Endothelial cell of umbilical vein (primary cell): Measurements from ENCODE around the gene TBP. TPM values are rescaled to one million over a fixed set of nuclear protein-coding genes. Genes with fewer than 3 reads are reported as not detected.

ENCODE experiments used
- BruUV-seq: library from RNA; stranded (reverse); fragments of 400-500 nt; replicated peaks from 2 replicates; lab custom pipeline; 2021; lab: Mats Ljungman, UMichigan
- CTCF ChIA-PET: fragments of 300-600, 350-600 bp; sonication (Branson Sonifier 250); formaldehyde crosslinking; loops from one replicate; lab custom pipeline; 2021; ENCODE audit warnings: antibody characterized with exemption, inconsistent platforms; lab: Charles Lee
- POLR2A ChIA-PET: fragments of 300-600, 350-600 bp; sonication (Branson Sonifier 250); formaldehyde crosslinking; loops from one replicate; lab custom pipeline; 2021; ENCODE audit warnings: antibody characterized with exemption, inconsistent platforms; lab: Charles Lee
- DNase-seq: peaks from one replicate; pipeline ENCODE4 v3.0.0-alpha.2; 2011; ENCODE audit warnings: low read depth, low spot score
- FAIRE-seq: peaks from 2 replicates; lab custom pipeline; 2011; peaks lifted over from hg19 to GRCh38; lab: Jason Lieb, UNC
- H2AFZ ChIP-seq: 2 replicates; pipeline ENCODE4 v1.6.0; 2012; ENCODE audit warnings: low read depth, low read length, control low read depth, inconsistent platforms
- H3K27ac ChIP-seq: 2 replicates; pipeline ENCODE4 v1.5.1; 2011; ENCODE audit warnings: low read depth, mild to moderate bottlenecking, control low read depth, low read length, moderate library complexity; ENCODE audit not compliant: insufficient read depth
- H3K27me3 ChIP-seq, 2 experiments: 2 replicates each; pipeline versions ENCODE4 v1.6.0 to v1.6.1; 2011; ENCODE audit warnings: low read length in 2 of 2, mixed read lengths in 1 of 2; ENCODE audit not compliant: control insufficient read depth in 2 of 2, insufficient read depth in 2 of 2
- H3K36me3 ChIP-seq, 2 experiments: 2 replicates in 1 of 2; 3 replicates in 1 of 2; pipeline ENCODE4 v1.5.1; 2011; ENCODE audit warnings: low read length in 2 of 2, mild to moderate bottlenecking in 1 of 2, moderate library complexity in 1 of 2; ENCODE audit not compliant: control insufficient read depth in 2 of 2, insufficient read depth in 2 of 2; ENCODE audit errors: extremely low read depth in 1 of 2
- H3K4me1 ChIP-seq: 3 replicates; pipeline ENCODE4 v1.5.1; 2011; ENCODE audit warnings: mild to moderate bottlenecking, low read length; ENCODE audit not compliant: control insufficient read depth, insufficient read depth; ENCODE audit errors: extremely low read depth
- H3K4me2 ChIP-seq: 2 replicates; pipeline ENCODE4 v1.6.1; 2011; ENCODE audit warnings: low read length, control low read depth, mixed read lengths; ENCODE audit not compliant: insufficient read depth
- H3K4me3 ChIP-seq, 3 experiments: fragments of 200-600 bp in 1 of 3; sonication (generic), shearing (Covaris generic) in 1 of 3; replicated peaks in 1 of 3; 2 replicates each; pipeline ENCODE4 v1.5.1; 2011 to 2016; ENCODE audit warnings: control low read depth in 3 of 3, low read length in 3 of 3, mild to moderate bottlenecking in 2 of 3, inconsistent platforms in 1 of 3, low read depth in 1 of 3, moderate library complexity in 1 of 3; ENCODE audit not compliant: insufficient read depth in 1 of 3
- H3K79me2 ChIP-seq: 2 replicates; pipeline ENCODE4 v1.6.0; 2012; ENCODE audit warnings: low read length, inconsistent platforms; ENCODE audit not compliant: control insufficient read depth, insufficient read depth
- H3K9ac ChIP-seq: replicated peaks from 2 replicates; pipeline ENCODE3; 2011; ENCODE audit warnings: low read length, control low read depth; ENCODE audit not compliant: insufficient read depth; ENCODE audit errors: extremely low read depth
- H3K9me1 ChIP-seq: replicated peaks from 3 replicates; pipeline ENCODE4 v1.6.0; 2011; ENCODE audit warnings: mild to moderate bottlenecking, low read length; ENCODE audit not compliant: control insufficient read depth, insufficient read depth; ENCODE audit errors: extremely low read depth
- H3K9me3 ChIP-seq: replicated peaks from 2 replicates; pipeline ENCODE4 v1.5.1; 2012; ENCODE audit warnings: low read length, inconsistent platforms; ENCODE audit not compliant: control insufficient read depth, insufficient read depth
- H4K20me1 ChIP-seq: replicated peaks from 2 replicates; pipeline ENCODE3; 2011; ENCODE audit warnings: mild to moderate bottlenecking, low read length; ENCODE audit not compliant: control insufficient read depth, insufficient read depth; ENCODE audit errors: extremely low read depth
- EZH2 ChIP-seq: IDR thresholded peaks from 2 replicates; pipeline ENCODE4 v1.6.1; 2012; ENCODE audit warnings: borderline replicate concordance, low read depth, mild to moderate bottlenecking, moderate library complexity, low read length, inconsistent platforms; ENCODE audit not compliant: severe bottlenecking
- FOS ChIP-seq: IDR thresholded peaks from 2 replicates; pipeline ENCODE4 v1.6.1; 2011; ENCODE audit warnings: mild to moderate bottlenecking, low read length, moderate library complexity, borderline replicate concordance; ENCODE audit not compliant: insufficient read depth
- GATA2 ChIP-seq: IDR thresholded peaks from 2 replicates; pipeline ENCODE4 v1.7.0; 2011; ENCODE audit warnings: low read depth, mild to moderate bottlenecking, moderate library complexity, mixed read lengths, low read length; ENCODE audit not compliant: insufficient read length, insufficient read depth
- JUN ChIP-seq: IDR thresholded peaks from 2 replicates; pipeline ENCODE4 v1.6.1; 2011; ENCODE audit warnings: borderline replicate concordance, low read depth; ENCODE audit not compliant: insufficient read length, insufficient read depth
- MYC ChIP-seq: IDR thresholded peaks from one replicate; pipeline ENCODE4 v1.6.1; 2011; ENCODE audit warnings: mild to moderate bottlenecking, low read depth, low read length
- POLR2A ChIP-seq: IDR thresholded peaks from 2 replicates; pipeline ENCODE4 v1.6.1; 2012; ENCODE audit warnings: low read depth, mild to moderate bottlenecking, control low read depth, low read length
- POLR2AphosphoS5 ChIP-seq: IDR thresholded peaks from 2 replicates; pipeline ENCODE4 v1.6.1; 2012; ENCODE audit warnings: low read depth, mild to moderate bottlenecking, control low read depth, low read length, moderate library complexity; ENCODE audit not compliant: insufficient read depth
- dilution Hi-C: fragments of 300-500 bp; cut with MboI; formaldehyde crosslinking; loops from one replicate; pipeline ENCODE4 v1.15.0; 2019; ENCODE audit warnings: low sequenced_read_pairs; ENCODE audit not compliant: extremely low pct_ligation_motif_present
- intact Hi-C: fragments of 100-400 bp; cut with micrococcal nuclease; formaldehyde crosslinking; loops from one replicate; pipeline ENCODE4 v1.10.0; 2022
- polyA plus RNA-seq, 4 experiments: library from polyadenylated mRNA; depleted of rRNA in 3 of 4; stranded (reverse) in 3 of 4; unstranded in 1 of 4; fragments of >200 nt; gene quantifications; 2 replicates each; pipeline versions ENCODE4 v1.2.1 to v1.2.3, GENCODE V29; 2011 to 2012; ENCODE audit warnings: missing spikeins in 1 of 4
- total RNA-seq: library from RNA; stranded (reverse); gene quantifications from 2 replicates; pipeline ENCODE4 v1.2.3, GENCODE V29; 2021
- TF ChIP-seq, protein P1 (sequence below): IDR thresholded peaks from 2 replicates; pipeline ENCODE4 v1.6.1; 2011; ENCODE audit not compliant: insufficient read depth, insufficient read length
- TF ChIP-seq, protein P2 (sequence below), 2 donors: IDR thresholded peaks; 1 replicate in 1 of 2; 2 replicates in 1 of 2; pipeline ENCODE4 v1.5.1; 2011; ENCODE audit warnings: low read length in 2 of 2, mild to moderate bottlenecking in 2 of 2, moderate library complexity in 2 of 2, control low read depth in 1 of 2, inconsistent platforms in 1 of 2, low read depth in 1 of 2; ENCODE audit not compliant: insufficient read depth in 1 of 2; ENCODE audit errors: extremely low read depth in 1 of 2

TBP gene
- total and polyA plus RNA-seq, 2 donors (not counting 3 experiments of a cell fraction or from before 2014, with no cell fraction given), result 17.5 to 17.7 TPM

DNA sequence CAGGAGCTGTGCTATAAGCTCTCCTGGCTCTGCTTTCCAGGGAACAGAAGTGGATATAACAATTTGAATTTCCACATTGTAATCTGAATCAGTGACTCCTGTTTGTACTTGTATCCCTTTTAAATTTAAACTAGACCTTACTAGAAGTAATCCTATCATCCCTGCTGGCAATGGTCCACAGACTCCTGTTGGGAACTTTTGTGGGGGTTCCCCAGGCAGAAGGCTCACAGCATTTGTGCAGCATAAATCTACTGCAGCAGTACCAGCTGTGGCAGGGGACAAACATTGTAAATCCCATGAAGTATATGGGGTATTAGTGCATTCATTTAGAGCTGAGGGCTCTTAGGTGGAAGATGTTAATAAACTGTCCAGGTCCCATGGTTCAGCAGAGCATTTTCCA is 42.3 kb downstream of the TBP start:
- H3K27me3 ChIP-seq, result peaks cover 0 to 2% of the 10 kb centered on the region in 2 experiments
- H3K4me1 ChIP-seq, result no peaks in the 10 kb centered on the region
- no peak overlapping the region for H3K27ac ChIP-seq
- intact Hi-C loops (no loop called here), dilution Hi-C loops (no loop called here)
- no peaks in the 10 kb centered on the region for H3K9me3 ChIP-seq
- FAIRE-seq (no peak), DNase-seq (no peak)
- H3K36me3 ChIP-seq, result no peaks in the 10 kb centered on the region
- no peak overlapping the region for H2AFZ ChIP-seq
- H3K4me3 ChIP-seq, result no peak overlapping the region
- TF ChIP-seq MYC (no peak), POLR2A (no peak), EZH2 (no peak), GATA2 (no peak), POLR2AphosphoS5 (no peak), FOS (no peak), JUN (no peak)
- TF ChIP-seq, protein P1, sequence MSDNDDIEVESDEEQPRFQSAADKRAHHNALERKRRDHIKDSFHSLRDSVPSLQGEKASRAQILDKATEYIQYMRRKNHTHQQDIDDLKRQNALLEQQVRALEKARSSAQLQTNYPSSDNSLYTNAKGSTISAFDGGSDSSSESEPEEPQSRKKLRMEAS, result no peak
- TF ChIP-seq, protein P2, sequence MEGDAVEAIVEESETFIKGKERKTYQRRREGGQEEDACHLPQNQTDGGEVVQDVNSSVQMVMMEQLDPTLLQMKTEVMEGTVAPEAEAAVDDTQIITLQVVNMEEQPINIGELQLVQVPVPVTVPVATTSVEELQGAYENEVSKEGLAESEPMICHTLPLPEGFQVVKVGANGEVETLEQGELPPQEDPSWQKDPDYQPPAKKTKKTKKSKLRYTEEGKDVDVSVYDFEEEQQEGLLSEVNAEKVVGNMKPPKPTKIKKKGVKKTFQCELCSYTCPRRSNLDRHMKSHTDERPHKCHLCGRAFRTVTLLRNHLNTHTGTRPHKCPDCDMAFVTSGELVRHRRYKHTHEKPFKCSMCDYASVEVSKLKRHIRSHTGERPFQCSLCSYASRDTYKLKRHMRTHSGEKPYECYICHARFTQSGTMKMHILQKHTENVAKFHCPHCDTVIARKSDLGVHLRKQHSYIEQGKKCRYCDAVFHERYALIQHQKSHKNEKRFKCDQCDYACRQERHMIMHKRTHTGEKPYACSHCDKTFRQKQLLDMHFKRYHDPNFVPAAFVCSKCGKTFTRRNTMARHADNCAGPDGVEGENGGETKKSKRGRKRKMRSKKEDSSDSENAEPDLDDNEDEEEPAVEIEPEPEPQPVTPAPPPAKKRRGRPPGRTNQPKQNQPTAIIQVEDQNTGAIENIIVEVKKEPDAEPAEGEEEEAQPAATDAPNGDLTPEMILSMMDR (IDR thresholded peaks at IDR 0.05; ENCODE audit: extremely low read depth in 1 of 2, insufficient read depth in 1 of 2, low read depth in 1 of 2, low read length in 2 of 2), result no peak
- H3K9me1 ChIP-seq, result no peaks in the 10 kb centered on the region
- BruUV-seq, result no TSS peak
- ChIA-PET CTCF (no interaction called here), POLR2A (no interaction called here)
- no peak overlapping the region for H3K4me2 ChIP-seq
- no peaks in the 10 kb centered on the region for H3K79me2 ChIP-seq
- no peak overlapping the region for H3K9ac ChIP-seq
- no peaks in the 10 kb centered on the region for H4K20me1 ChIP-seq
